SK-N-SH (cell line): Measurements from ENCODE around the gene PTGDS. TPM values are rescaled to one million over a fixed set of nuclear protein-coding genes. Genes with fewer than 3 reads are reported as not detected.

Experiments used
- CTCF ChIA-PET: fragments of 300-600, 350-600 bp; formaldehyde crosslinking; extraction: SDS; loops from one replicate; lab custom pipeline; 2021; lab: Yijun Ruan, JAX
- POLR2A ChIA-PET: fragments of 350-600 bp; sonication (Branson Sonifier 250); formaldehyde crosslinking; extraction: SDS; loops from one replicate; lab custom pipeline; 2020; ENCODE audit warnings: antibody characterized with exemption, inconsistent platforms; lab: Yijun Ruan, JAX
- DNase-seq: peaks from one replicate; pipeline ENCODE4 v3.0.0; 2012
- H2AFZ ChIP-seq: fragments of 200-600 bp; sonication (generic); 2 replicates; pipeline ENCODE4 v1.8.1; 2016; ENCODE audit warnings: antibody characterized with exemption, mild to moderate bottlenecking, low read depth
- H3F3A ChIP-seq: fragments of 200-600 bp; sonication (generic); replicated peaks from 2 replicates; pipeline ENCODE3; 2016; ENCODE audit warnings: antibody characterized with exemption, mild to moderate bottlenecking; ENCODE audit not compliant: insufficient read depth
- H3K27ac ChIP-seq, 2 experiments: fragments of 200-500 bp in 1 of 2; fragments of 200-600 bp in 1 of 2; sonication (Bioruptor generic) in 1 of 2; sonication (generic), shearing (Covaris generic) in 1 of 2; 2 replicates each; pipeline versions ENCODE4 v1.5.1 to v1.6.1; 2014 to 2016; ENCODE audit warnings: low read depth in 2 of 2, inconsistent platforms in 1 of 2, low read length in 1 of 2, mild to moderate bottlenecking in 1 of 2, mixed read lengths in 1 of 2
- H3K27me3 ChIP-seq: fragments of 200-600 bp; sonication (generic), shearing (Covaris generic); 2 replicates; pipeline ENCODE4 v1.6.1; 2016; ENCODE audit warnings: mixed run types; ENCODE audit not compliant: insufficient read depth
- H3K36me3 ChIP-seq, 2 experiments: fragments of 200-500 bp in 1 of 2; fragments of 200-600 bp in 1 of 2; sonication (Bioruptor generic) in 1 of 2; sonication (generic) in 1 of 2; replicated peaks in 1 of 2; 2 replicates each; pipeline versions ENCODE3 to v1.5.1; 2014 to 2016; ENCODE audit warnings: low read length in 1 of 2, mild to moderate bottlenecking in 1 of 2; ENCODE audit not compliant: insufficient read depth in 2 of 2, control insufficient read depth in 1 of 2
- H3K4me1 ChIP-seq, 2 experiments: fragments of 200-500 bp in 1 of 2; fragments of 200-600 bp in 1 of 2; sonication (Bioruptor generic) in 1 of 2; sonication (generic), shearing (Covaris generic) in 1 of 2; 2 replicates each; pipeline versions ENCODE4 v1.5.1 to v1.6.1; 2014 to 2016; ENCODE audit warnings: low read depth in 1 of 2, low read length in 1 of 2, mixed run types in 1 of 2; ENCODE audit not compliant: insufficient read depth in 2 of 2, control insufficient read depth in 1 of 2
- H3K4me2 ChIP-seq: fragments of 200-600 bp; sonication (generic), shearing (Covaris generic); 2 replicates; pipeline ENCODE4 v1.6.1; 2017; ENCODE audit warnings: mixed run types
- H3K4me3 ChIP-seq, 2 experiments: fragments of 200-500 bp in 1 of 2; fragments of 200-600 bp in 1 of 2; sonication (Bioruptor generic) in 1 of 2; sonication (generic), shearing (Covaris generic) in 1 of 2; 2 replicates each; pipeline versions ENCODE4 v1.5.1 to v1.8.1; 2014 to 2016; ENCODE audit warnings: low read depth in 2 of 2, inconsistent platforms in 1 of 2, low read length in 1 of 2, mild to moderate bottlenecking in 1 of 2, mixed read lengths in 1 of 2, moderate library complexity in 1 of 2
- H3K79me2 ChIP-seq: fragments of 200-600 bp; sonication (generic); 2 replicates; pipeline ENCODE4 v1.8.1; 2017; ENCODE audit warnings: mild to moderate bottlenecking; ENCODE audit not compliant: insufficient read depth
- H3K9ac ChIP-seq: fragments of 200-600 bp; sonication (generic); 2 replicates; pipeline ENCODE4 v1.6.1; 2017; ENCODE audit warnings: mixed run types
- H3K9me2 ChIP-seq: fragments of 200-600 bp; sonication (generic); 2 replicates; pipeline ENCODE4 v1.6.1; 2017; ENCODE audit warnings: mixed run types
- H3K9me3 ChIP-seq: fragments of 200-600 bp; sonication (generic); 2 replicates; pipeline ENCODE4 v1.6.1; 2017; ENCODE audit warnings: mixed run types, mild to moderate bottlenecking, moderate library complexity
- H4K20me1 ChIP-seq: fragments of 200-600 bp; sonication (generic); 2 replicates; pipeline ENCODE4 v1.6.1; 2017; ENCODE audit warnings: mild to moderate bottlenecking, mixed run types; ENCODE audit not compliant: insufficient read depth
- CHD2 ChIP-seq: fragments of 150-350 bp; IDR thresholded peaks from 2 replicates; pipeline ENCODE4 v1.6.1; 2018; ENCODE audit warnings: low read length; ENCODE audit not compliant: partially characterized antibody
- FOXM1 ChIP-seq: IDR thresholded peaks from 2 replicates; pipeline ENCODE4 v1.4.0; 2012; ENCODE audit warnings: low read depth, mild to moderate bottlenecking
- GABPA ChIP-seq: IDR thresholded peaks from 2 replicates; pipeline ENCODE4 v1.4.0; 2012; ENCODE audit warnings: low read depth, mild to moderate bottlenecking
- JUND ChIP-seq: IDR thresholded peaks from 2 replicates; pipeline ENCODE4 v1.4.0; 2012
- NFIC ChIP-seq: IDR thresholded peaks from 2 replicates; pipeline ENCODE4 v1.4.0; 2012; ENCODE audit warnings: borderline replicate concordance
- RAD21 ChIP-seq: IDR thresholded peaks from 2 replicates; pipeline ENCODE4 v1.6.1; 2012; ENCODE audit warnings: mild to moderate bottlenecking, low read length
- RCOR1 ChIP-seq: fragments of 150-350 bp; IDR thresholded peaks from 2 replicates; pipeline ENCODE4 v1.6.1; 2017; ENCODE audit warnings: antibody characterized with exemption, low read length
- SMC3 ChIP-seq: IDR thresholded peaks from 2 replicates; pipeline ENCODE4 v1.6.1; 2012; ENCODE audit warnings: low read depth, low read length, improper control_type of control experiment
- TAF1 ChIP-seq: IDR thresholded peaks from 2 replicates; pipeline ENCODE4 v1.6.1; 2012; ENCODE audit warnings: low read depth, mild to moderate bottlenecking, low read length, moderate library complexity, borderline replicate concordance
- TCF12 ChIP-seq: IDR thresholded peaks from 2 replicates; pipeline ENCODE4 v1.4.0; 2012
- YY1 ChIP-seq: IDR thresholded peaks from 2 replicates; pipeline ENCODE4 v1.4.0; 2012; ENCODE audit warnings: low read depth, mild to moderate bottlenecking
- WGBS: methylation state at CpG from one replicate; pipeline ENCODE4 v1.1.6; 2017; ENCODE audit warnings: low lambda C conversion rate; 5-methylcytosine and 5-hydroxymethylcytosine counted together
- polyA plus RNA-seq, 3 experiments: library from polyadenylated mRNA; depleted of rRNA; stranded (reverse); fragments of >200 nt; gene quantifications; 2 replicates each; pipeline ENCODE4 v1.2.3, GENCODE V29; 2012
- TF ChIP-seq, protein P1 (sequence below): IDR thresholded peaks from 2 replicates; pipeline ENCODE4 v1.4.0; 2012; ENCODE audit warnings: low read depth, borderline replicate concordance

PTGDS gene
- polyA plus RNA-seq, 1 of the 3 experiments (the other 2 are of a cell fraction): not detected

GRCh38 chr9:136936645-136937170, 40.6 kb upstream of the PTGDS start:
- Histone ChIP-seq H3K27ac (no peak overlapping the region), H3K4me2 (no peak overlapping the region), H3K9me2 (no peaks in the 10 kb centered on the region), H3K27me3 (no peaks in the 10 kb centered on the region), H3K36me3 (peaks cover 20 to 25% of the 10 kb centered on the region in 2 experiments), H2AFZ (no peak overlapping the region), H3F3A (peaks cover 14% of the 10 kb centered on the region), H3K4me1 (no peaks in the 10 kb centered on the region), H3K79me2 (peaks cover 4% of the 10 kb centered on the region), H3K9ac (no peak overlapping the region), H3K4me3 (no peak overlapping the region), H4K20me1 (no peaks in the 10 kb centered on the region), H3K9me3 (no peaks in the 10 kb centered on the region)
- 91% methylated on average over 8 of the region's 8 CpGs for WGBS
- ChIA-PET CTCF (interaction anchor here (1.2 kb wide), 1 partner anchor 10 kb away, joined by 3 read pairs; no protein-coding TSS in a partner anchor), POLR2A (no interaction called here)
- TF ChIP-seq YY1 (no peak), TCF12 (no peak), RCOR1 (no peak), JUND (no peak)
- DNase-seq: no peak

- Histone ChIP-seq H3K9me3 (no peaks in the 10 kb centered on the region), H3K9ac (no peak overlapping the region), H2AFZ (no peak overlapping the region), H3K9me2 (no peaks in the 10 kb centered on the region), H3K27ac (no peak overlapping the region), H3F3A (peaks cover 14% of the 10 kb centered on the region), H3K4me2 (no peak overlapping the region), H3K79me2 (peaks cover 10% of the 10 kb centered on the region), H4K20me1 (peaks cover under 1% of the 10 kb centered on the region; the same call in 1 of the 2 replicates), H3K36me3 (peaks cover 16 to 32% of the 10 kb centered on the region in 2 experiments), H3K4me1 (no peaks in the 10 kb centered on the region), H3K4me3 (no peak overlapping the region), H3K27me3 (no peaks in the 10 kb centered on the region)
- CTCF ChIA-PET: interaction anchor here (1.2 to 1.8 kb wide), 2 partner anchors 10 to 11 kb away, joined by 3 to 5 read pairs; no protein-coding TSS in a partner anchor
- POLR2A ChIA-PET: no interaction called here
- TF ChIP-seq RAD21: no peak
- TF ChIP-seq, protein P1, sequence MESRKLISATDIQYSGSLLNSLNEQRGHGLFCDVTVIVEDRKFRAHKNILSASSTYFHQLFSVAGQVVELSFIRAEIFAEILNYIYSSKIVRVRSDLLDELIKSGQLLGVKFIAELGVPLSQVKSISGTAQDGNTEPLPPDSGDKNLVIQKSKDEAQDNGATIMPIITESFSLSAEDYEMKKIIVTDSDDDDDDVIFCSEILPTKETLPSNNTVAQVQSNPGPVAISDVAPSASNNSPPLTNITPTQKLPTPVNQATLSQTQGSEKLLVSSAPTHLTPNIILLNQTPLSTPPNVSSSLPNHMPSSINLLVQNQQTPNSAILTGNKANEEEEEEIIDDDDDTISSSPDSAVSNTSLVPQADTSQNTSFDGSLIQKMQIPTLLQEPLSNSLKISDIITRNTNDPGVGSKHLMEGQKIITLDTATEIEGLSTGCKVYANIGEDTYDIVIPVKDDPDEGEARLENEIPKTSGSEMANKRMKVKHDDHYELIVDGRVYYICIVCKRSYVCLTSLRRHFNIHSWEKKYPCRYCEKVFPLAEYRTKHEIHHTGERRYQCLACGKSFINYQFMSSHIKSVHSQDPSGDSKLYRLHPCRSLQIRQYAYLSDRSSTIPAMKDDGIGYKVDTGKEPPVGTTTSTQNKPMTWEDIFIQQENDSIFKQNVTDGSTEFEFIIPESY: no peak
- no peak for TF ChIP-seq TAF1
- no peak for TF ChIP-seq NFIC
- TF ChIP-seq GABPA: no peak
- no peak for TF ChIP-seq SMC3
- no peak for TF ChIP-seq CHD2
- no peak for TF ChIP-seq FOXM1
- WGBS: 91% methylated on average over 11 of the region's 15 CpGs
- DNase-seq: no peak
These were observed 39.9 kb upstream of the PTGDS start for GRCh38 chr9:136937186-136938001.
